NOMO-1 (cell line): Measurements from ENCODE around the gene BTBD3.

Experiments
- DNase-seq, 2 experiments: peaks; one replicate each; lab custom pipeline; 2025; ENCODE audit not compliant: unreplicated experiment in 2 of 2; lab: John Stamatoyannopoulos, UW

The BTBD3 gene

GRCh38 chr20:11965602-11966001, 47.9 kb downstream of the BTBD3 start:
- DNase-seq: no peak

GRCh38 chr20:11966186-11966585, 48.5 kb downstream of the BTBD3 start:
- no peak for DNase-seq

- no peak for DNase-seq
Observed at GRCh38 chr20:11970243-11970836, 52.6 kb downstream of the BTBD3 start.

- DNase-seq: no peak
Observed at GRCh38 chr20:11972478-11972877, 54.8 kb downstream of the BTBD3 start.
